NCI-H226 (cell line): ENCODE results near the gene RPA1.
"Not testable (repeated sequence)": the region's sequence is repeated elsewhere in the genome, so short reads cannot be mapped to it uniquely, and the experiment has no call there.

ENCODE experiments used
- DNase-seq: peaks from one replicate; pipeline ENCODE4 v3.0.0-alpha.2; 2015

Gene RPA1

DNA sequence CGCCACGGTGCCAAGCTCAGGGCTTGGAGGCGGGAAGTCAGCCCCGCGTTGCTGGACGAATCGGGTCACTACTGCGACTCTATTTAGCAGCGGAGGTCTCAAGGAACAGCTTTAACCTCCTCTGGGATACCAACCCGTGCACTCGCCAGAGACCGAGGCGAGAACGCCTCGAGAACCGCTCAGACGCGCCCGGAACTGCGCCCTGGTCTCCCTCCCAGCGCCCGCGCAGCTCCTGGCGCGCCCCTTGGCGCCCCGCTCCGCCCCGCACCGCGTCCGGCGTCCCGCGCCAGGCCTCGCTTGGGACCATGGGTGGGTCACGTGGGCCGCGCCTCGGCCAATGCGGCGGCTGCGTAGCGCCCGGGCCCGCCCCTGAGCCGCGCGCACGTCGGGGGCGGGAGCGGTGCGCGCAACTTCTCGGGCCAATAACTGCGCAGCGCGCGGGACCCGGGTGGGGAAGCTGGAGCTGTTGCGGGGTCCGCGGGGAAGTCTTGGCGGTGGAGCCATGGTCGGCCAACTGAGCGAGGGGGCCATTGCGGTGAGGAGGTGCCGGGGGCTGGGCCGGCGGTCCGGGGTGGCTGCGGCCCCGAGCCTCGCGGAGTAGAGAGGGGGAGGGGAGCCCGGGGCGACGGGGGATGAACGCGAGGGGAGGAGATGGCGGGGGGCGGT is at the start of gene RPA1, which contains the start of gene SMYD4:
TSS of gene RPA1 (plus strand) at position 414 of the 666 bp plus-strand sequence. CDS start at position 503, 89 bp downstream.
TSS of gene SMYD4 (minus strand) at position 311 of the 666 bp plus-strand sequence. CDS start 1,908 bp downstream, outside the sequence.
- DNase-seq, result peak; percentile 89

DNA sequence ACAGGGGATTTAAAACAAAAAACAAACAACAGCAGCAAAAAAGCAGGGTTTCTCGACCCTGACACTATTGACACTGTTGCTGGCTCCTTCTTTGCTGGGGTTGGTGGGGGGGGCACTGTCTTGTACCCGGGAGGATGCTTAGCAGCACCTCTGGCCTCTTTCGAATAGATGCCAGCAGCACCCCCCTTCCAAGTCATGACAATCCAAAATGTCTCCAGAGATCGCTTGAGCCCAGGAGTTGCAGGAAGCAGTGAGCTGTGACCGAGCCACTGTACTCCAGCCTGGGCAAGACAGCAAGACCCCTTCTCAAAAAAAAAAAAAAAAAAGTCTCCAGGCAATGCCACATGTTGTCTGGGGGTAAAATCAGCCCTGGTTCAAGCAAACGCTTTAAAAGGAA is 47.6 kb upstream of the RPA1 start:
- DNase-seq, result no peak

DNA sequence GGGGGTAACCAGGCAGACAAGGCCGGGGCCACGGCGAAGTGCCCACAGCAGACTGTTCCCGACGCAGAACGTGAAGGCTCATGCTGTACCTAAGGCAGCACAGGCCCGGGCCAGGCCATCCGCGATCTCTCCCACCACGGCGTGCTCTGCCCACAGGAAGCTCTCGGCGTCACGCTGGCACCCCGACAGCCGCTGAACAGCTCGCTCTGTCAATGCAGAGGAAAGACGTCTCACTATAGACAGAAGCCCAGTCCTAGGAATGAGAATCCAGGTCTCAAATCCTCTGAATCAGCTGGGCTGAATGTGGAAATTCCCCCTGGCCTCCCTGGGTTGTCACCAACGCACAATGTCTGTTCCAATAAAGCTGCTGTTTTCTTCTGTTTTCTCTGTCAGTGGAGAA is 46.5 kb upstream of the RPA1 start:
- no peak for DNase-seq

DNA sequence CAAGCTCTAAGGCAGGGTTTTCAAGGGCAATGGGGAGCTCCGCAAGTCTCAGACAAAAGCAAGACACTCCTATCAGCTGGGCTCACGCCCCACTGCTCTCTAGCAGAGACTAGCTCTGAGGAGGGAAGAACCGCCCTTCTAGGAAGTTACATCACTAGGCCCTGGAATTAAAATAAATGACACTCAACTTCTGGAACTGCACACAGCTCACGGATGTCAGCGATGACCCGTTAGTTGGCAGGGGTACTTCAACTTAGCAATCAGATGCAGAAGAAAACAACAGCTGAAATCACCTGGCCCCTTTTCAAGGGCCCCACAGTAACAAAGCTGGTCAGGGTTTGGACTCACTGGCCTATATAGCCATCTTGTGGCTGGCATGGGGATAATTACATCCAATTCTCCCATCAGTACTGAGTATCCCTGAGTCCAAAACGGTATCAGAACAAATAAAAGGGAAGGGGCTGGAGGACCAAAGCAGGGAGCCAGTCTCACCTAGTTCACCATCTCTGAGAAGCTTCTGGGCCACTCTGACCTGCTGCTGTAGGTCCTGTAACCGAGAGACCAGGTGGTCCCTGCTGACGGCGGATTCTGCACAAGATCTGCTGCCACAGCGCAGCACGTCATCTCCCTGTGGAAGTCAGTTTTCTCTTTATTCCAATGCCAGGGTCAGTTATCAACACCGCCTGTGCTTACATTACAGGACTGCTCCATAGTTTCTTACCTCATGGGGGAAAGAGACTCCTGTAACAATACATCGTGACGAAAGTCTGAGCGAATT is 45.8 kb upstream of the RPA1 start:
- peak; percentile 48 for DNase-seq

DNA sequence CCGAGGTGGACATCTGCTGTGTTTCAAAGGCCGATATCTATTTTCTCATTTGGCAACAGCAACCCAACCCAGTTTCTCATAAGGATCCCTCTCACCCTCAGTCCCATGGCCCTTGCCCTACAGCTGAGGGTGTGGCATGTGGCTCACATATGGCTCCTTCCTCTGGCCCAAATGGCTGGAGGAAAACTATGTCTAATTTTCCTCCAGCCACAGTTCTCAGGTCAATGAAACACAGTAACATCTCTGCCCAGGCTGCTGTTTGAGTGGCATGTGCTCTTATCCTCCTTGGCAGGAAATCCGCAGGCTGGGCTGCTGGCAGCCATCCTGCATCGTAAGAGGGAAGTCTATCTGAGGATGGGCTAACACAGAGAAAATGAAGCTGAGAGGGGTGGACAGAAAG is 43.9 kb upstream of the RPA1 start:
- no peak for DNase-seq

DNA sequence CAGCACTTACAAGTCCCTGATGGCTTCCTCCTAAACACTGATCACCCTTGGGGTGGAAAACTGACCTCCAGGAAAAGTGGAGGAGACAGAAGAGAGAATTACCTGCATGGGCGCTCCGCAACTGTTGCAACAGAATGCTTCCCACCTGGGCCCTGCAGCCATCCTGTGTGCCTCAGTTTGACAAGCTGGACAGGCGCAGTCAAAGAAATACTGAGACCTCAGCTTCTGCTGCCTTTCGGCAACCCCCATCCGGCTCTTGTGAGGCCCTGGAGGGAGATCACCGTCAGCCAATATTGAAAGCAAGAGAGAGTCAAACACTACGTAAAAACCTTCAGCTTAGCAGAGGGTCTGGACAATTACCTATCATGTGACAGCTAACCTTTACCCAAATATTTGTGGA is 43.1 kb upstream of the RPA1 start:
- DNase-seq, result no peak

DNA sequence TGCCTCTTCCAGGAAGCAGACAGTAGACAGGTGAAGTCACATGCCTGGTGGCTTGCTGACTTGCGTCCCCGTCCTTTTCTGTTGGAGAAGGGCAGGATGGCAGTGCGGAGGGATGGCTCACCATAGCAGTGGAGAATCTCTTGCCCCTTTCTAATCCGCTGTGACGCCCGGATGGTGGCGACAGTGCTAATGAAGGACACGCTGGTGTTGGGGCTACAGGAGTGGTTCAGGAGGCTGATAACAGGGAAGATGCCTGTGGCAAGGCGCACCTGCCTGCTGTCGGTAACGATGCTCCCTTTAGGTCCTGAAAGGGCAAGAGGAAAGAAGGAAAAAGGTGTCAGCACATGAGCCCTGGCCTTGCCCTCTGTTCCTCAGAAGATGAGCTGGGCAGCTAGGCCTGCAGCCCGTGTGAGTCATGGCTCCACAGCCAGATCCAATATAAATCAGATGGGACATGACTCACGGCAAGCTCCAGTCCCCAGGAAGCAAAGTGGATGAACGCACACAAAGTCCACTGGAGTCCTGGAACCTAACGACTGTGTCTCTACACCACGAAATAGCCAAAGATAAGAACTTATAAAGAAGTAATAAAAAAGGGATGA is 42.4 kb upstream of the RPA1 start:
- peak; percentile 87 for DNase-seq

DNA sequence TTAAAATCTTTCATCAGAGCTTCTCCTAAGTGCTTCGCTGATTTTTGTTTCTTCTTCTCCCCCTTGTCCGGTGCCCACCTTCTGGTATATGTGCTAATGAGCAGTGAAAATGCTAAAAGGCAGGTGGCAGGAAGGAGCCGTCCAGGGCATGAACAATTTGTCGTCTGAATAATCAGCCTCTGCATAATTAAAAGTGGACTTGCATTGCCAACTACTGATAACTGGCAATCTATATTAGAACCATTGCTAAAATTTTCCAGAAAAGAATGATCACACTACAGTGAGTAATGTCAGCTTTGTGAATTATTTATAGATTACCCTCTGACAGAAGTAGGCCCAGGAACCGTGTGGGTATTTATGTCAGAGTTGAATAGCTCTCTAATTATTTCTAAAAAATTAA is 39.9 kb upstream of the RPA1 start:
- DNase-seq, result no peak

DNA sequence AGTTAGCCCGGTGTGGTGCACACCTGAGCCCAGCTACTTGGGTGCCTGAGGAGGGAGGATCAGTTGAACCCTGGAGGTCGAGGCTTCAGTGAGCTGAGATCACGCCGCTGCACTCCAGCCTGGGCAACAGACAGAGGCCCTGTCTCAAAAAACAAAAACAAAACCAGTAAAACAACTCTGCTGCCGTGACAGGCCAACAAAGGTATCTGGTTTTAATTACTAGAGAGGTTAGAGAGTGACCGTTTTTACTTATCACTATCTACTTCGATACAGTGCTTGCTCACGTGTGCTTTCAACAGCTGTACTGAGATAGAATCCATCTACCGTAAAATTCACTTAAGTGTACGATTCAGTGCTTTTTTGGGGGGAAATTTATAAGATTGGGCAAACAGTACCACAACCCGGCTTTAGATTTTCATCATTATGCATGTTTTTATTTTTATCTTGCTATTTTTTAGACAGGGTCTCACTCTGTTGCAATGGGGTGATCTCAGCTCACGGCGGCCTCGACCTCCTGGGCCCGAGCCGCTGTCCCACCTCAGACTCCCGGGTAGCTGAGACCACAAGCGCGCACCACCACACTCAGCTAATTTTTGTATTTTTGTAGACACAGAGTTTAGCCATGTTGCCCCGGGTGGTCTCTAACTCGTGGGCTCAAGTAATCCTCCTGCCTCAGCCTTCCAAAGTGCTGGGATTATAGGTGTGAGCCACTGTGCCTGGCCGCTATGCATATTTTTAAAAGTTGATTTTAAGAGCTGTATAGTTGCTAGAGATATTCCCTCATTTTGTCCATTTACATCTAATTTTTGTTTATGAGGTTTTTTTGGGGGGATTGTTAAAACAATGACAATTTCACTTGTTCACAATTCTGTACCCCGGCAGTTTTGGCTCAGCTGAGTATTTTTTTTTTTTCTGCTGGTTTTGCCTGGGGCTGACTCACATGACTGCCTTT is 37.0 kb upstream of the RPA1 start:
- DNase-seq, result no peak

DNA sequence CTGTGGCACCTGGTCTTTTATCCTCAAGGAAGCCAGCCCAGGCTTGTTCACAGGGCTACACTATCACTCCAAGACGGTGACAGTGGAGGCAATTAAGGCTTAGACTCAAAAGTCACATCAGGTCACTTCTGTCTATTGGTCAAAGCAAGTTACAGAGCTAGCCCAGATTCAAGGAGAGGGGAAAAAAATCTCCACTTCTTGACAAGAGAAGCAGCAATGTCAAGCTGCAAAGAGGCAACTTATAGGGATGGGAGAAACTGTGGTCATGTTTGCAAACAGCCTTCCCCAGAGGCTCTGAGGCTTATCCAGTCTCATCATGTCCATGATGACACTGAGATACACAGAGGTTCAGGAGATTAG is 36.4 kb upstream of the RPA1 start:
- DNase-seq, result no peak

DNA sequence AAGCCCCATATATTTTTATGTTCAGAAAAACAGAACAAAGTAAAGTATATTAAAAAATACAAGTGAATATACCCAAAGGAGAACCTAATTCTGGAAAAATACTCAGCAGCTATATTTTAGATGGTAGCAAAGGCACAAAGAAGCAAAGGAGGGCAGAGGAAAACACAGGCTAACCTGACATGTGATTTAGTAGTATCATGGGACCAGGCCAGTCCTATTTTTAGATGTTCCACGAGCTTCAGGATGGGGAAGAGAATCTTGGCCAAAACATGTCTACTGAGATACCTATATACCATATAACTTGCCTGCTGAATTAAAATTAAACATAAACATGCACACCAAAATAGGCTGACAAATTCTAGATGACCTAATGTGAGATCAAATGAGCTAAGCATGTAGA is 33.0 kb upstream of the RPA1 start:
- no peak for DNase-seq

DNA sequence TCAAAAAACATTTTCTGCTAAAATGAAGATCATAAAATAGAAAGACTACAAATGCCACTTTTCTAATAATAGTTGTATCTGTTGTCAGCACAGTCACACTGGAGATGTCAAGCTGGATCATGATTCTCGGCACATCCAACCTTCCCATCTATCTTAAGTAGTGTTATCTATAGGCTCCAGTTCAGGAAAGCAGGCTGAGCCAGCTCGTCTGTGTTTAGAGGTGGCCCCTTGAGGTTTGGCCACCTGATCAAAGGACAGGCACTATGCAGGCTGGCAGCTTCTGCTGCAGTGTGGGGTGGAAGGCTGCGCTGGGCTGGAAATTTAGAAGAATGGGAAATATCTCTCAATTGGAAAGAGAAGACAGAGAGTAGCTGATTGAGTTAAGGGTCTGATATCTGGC is 32.5 kb upstream of the RPA1 start:
- no peak for DNase-seq

DNA sequence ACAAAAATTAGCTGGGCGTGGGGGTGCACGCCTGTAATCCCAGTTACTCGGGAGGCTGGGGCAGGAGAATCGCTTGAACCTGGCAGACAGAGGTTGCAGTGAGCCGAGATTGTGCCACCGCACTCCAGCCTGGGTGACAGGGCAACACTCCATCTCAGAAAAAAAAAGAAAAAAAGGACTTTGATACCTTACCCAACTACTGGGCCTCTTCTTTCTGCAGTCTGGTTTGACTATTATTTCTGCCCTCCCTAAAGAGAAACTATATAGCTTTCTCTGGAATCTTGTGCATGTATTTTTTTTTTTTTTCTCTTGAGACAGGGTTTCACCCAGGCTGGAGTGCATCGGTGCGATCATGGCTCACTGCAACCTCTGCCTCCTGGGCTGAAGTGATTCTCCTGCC is 32.0 kb upstream of the RPA1 start:
- not testable (repeated sequence) for DNase-seq

DNA sequence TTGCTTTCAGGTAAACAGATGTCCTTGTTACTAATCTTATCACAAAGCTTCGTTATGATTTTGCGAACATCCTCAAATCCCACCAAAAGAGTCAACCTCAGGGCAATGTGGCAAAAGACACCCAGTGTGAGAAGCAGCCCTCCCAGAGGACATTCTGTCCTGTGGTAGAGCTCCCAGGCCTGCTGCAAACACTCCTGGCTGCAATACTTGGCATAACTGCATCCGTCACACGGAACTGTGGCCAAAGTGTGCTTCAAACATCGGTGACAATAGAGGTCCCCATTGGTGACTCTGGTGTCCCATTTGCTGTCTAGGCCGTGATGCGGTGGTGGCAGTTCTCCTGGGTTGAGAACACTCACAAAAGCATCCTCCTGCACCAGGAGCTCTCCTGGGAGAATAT is 29.6 kb upstream of the RPA1 start:
- no peak for DNase-seq

DNA sequence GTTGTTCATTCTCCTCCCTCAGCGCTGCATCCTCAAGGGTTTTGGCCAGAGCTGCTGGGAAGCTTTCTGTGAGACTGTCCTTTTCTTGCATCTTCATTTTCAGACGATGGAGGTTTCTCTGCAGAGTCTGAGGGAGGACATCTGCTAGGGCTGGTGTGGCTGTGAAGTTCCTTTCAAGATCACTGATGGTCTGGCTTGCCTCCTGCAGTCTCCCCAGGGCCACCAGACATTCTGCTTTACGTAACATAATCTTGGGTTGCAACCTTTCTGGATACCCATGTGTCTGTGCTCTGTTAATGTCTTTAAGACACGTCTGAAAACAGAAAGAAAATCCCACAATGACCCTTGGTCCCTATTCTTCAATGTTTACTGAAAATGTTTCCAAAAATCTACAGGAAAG is 29.1 kb upstream of the RPA1 start:
- no peak for DNase-seq

DNA sequence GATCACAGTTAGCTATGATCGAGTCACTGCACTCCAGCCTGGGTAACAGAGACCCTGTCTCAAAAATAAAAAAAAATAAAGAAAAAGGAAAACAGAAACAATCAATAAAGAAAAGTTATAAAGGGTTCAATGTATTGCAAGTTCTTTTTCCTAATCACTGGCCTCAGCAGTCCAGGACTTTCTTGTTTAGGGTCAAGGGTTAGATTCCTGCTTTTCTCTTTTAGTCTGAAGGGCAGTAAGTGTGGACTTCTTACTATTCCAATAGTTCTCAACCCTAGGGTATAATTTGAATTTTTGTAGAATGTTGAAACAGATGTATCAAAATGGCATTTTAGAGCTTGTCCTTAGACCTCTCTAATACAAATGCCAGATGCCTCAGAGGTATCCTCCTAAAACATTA is 27.4 kb upstream of the RPA1 start:
- no peak for DNase-seq

DNA sequence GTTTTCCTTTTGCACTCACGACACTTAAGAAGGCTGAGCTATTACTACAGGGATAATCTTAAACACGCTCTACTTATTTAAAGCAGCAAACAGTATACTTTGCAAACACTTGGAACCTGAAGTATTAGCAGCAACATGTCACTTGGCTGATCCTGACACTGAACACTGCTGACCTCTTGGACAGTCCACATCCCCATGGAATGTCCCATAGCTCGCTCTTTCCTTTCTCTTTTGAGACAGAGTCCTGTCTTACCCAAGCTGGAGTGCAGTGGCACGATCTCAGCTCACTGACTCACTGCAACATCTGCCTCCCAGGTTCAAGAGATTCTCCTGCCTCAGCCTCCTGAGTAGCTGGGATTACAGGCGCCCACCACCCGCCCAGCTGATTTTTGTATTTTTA is 26.5 kb upstream of the RPA1 start:
- DNase-seq, result no peak

DNA sequence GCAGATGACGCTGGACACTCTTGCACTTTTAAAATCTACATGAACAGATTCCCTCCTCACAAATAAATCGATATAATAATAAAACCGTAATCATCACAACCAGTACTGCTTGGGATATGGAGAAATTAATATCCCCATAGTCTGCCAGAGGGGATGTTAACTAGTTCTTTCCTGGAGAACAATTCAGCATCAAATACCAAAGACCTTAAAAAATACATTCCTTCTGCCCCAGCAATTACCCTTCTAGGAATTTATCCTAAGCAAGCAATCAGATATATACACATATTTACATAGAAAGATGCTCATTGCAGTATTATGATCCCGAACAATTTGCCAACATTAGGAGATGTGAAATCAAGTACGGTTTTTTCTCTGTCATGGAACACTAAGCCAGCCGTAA is 21.9 kb upstream of the RPA1 start:
- no peak for DNase-seq

DNA sequence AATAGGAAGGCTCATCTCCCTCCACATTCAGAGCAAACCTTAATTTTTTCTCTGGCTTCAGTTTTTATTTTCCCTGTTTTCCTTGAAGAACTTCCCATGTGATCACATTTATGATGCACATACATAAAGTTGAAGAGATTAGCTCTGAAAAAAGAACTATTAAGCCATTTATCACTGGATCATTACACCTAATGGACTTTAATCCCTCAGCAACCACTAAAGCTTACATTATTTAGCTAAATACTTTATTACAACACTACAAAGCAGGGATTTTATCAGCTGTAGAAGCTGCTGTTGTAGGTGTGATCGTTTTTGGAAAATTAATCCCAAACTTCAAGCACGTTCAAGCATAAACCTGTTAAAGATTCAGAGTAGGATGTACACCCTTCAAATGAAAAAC is 21.2 kb upstream of the RPA1 start:
- DNase-seq, result no peak

DNA sequence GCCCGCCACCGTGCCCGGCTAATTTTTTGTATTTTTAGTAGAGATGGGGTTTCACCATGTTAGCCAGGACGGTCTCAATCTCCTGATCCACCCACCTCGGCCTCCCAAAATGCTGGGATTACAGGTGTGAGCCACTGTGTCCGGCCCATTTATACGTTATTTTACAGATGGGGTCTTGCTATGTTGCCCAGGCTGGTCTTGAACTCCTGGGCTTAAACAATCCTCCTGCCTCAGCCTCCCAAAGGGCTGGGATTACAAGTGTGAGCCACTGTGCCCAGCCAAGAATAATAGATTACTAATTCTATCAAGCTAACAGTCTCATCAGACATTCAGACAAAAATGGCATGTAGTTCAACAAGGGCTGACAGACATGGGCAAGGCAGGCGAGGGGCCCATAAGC is 20.0 kb upstream of the RPA1 start:
- DNase-seq, result not testable (repeated sequence)

DNA sequence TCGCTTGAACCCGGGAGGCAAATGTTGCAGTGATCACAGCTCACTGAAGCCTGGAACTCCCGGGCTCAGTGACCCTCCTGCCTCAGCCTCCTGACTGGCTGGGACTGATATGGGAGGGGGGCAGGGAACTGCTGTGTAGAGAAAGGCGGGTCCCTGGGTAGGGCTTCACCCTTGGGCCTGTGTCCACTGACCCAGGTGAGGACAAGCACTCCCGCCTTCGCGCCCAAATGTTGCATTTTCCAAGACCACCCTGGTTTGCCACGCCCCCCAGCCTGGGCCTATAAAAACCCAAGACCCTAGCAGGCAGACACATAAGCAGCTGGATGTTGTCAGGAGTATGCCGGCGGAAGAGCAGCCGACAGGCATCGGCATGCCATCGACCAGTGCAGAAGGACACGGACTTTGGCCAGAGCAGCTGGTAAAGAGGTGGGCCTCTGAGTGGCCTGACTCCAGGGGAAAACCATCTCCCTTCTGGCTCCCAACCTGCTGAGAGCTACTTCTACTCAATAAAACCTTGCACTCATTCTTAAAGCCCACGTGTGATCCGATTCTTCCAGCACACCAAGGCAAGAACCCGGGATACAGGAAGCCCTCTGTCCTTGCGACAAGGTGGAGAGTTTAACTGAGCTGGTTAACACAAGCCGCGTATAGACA is 19.2 kb upstream of the RPA1 start:
- DNase-seq, result no peak

DNA sequence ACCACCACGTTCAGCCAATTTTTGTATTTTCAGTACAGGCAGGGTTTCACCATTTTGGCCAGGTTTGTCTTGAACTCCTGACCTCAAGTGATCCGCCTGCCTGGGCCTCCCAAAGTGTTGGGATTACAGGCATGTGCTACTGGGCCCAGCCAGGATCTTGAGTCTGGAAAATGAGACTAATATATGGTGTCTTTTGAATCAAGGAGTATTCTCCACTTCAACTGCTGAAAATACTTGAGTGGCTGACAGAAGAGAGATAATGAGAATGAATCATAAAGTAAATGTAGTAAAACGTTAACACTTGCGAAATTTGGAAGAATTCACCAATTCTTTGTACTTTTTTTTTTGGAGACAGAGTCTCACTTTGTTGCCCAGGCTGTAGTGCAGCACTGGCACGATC is 16.7 kb upstream of the RPA1 start:
- peak; percentile 24 for DNase-seq
